Neuronal stem cell (in vitro differentiated cells): ENCODE data around the gene PDGFD.

Experiments
- DNase-seq: peaks from one replicate; pipeline ENCODE4 v3.0.0-alpha.2; 2013; ENCODE audit warnings: low spot score
- H2AFZ ChIP-seq: one replicate; pipeline ENCODE4 v1.6.1; 2013; ENCODE audit warnings: mild to moderate bottlenecking, low read length, inconsistent platforms
- H2AK5ac ChIP-seq: 2 replicates; pipeline ENCODE4 v1.6.1; 2013; ENCODE audit warnings: low read depth, mild to moderate bottlenecking, inconsistent platforms, low read length, moderate library complexity, mixed read lengths
- H2BK120ac ChIP-seq: 2 replicates; pipeline ENCODE4 v1.6.1; 2013; ENCODE audit warnings: low read depth, mild to moderate bottlenecking, inconsistent platforms, low read length, moderate library complexity, mixed read lengths
- H2BK12ac ChIP-seq: one replicate; pipeline ENCODE4 v1.6.1; 2013; ENCODE audit warnings: low read length, inconsistent platforms
- H2BK15ac ChIP-seq: 2 replicates; pipeline ENCODE4 v1.6.1; 2013; ENCODE audit warnings: mild to moderate bottlenecking, low read length, inconsistent platforms, mixed read lengths
- H2BK5ac ChIP-seq: one replicate; pipeline ENCODE4 v1.6.1; 2013; ENCODE audit warnings: inconsistent platforms, mild to moderate bottlenecking, low read length, moderate library complexity
- H3K14ac ChIP-seq: one replicate; pipeline ENCODE4 v1.6.1; 2013; ENCODE audit warnings: low read length, inconsistent platforms
- H3K18ac ChIP-seq: 2 replicates; pipeline ENCODE4 v1.6.1; 2013; ENCODE audit warnings: low read length, inconsistent platforms
- H3K23ac ChIP-seq: 2 replicates; pipeline ENCODE4 v1.6.1; 2013; ENCODE audit warnings: low read depth, mild to moderate bottlenecking, mixed read lengths, low read length, inconsistent platforms; ENCODE audit not compliant: poor library complexity
- H3K27ac ChIP-seq: replicated peaks from 3 replicates; pipeline ENCODE4 v1.5.1; 2013; ENCODE audit warnings: low read length, inconsistent platforms
- H3K27me3 ChIP-seq, 3 experiments: 2 replicates each; pipeline ENCODE4 v1.6.1; 2013; ENCODE audit warnings: low read length in 3 of 3, mild to moderate bottlenecking in 2 of 3, inconsistent platforms in 1 of 3, low read depth in 1 of 3, mixed read lengths in 1 of 3, moderate library complexity in 1 of 3; ENCODE audit not compliant: control insufficient read depth in 3 of 3, insufficient read depth in 3 of 3
- H3K36me3 ChIP-seq, 2 donors: replicated peaks in 1 of 2; 2 replicates each; pipeline ENCODE4 v1.6.1; 2013; ENCODE audit warnings: low read length in 2 of 2; ENCODE audit not compliant: control insufficient read depth in 2 of 2, insufficient read depth in 2 of 2
- H3K4ac ChIP-seq: 2 replicates; pipeline ENCODE4 v1.6.1; 2013; ENCODE audit warnings: inconsistent platforms, mild to moderate bottlenecking, low read length, moderate library complexity
- H3K4me1 ChIP-seq, 2 donors: 1 replicate in 1 of 2; 2 replicates in 1 of 2; pipeline ENCODE4 v1.6.1; 2013; ENCODE audit warnings: low read length in 2 of 2, low read depth in 1 of 2; ENCODE audit not compliant: control insufficient read depth in 2 of 2, insufficient read depth in 1 of 2
- H3K4me2 ChIP-seq: one replicate; pipeline ENCODE4 v1.6.1; 2013; ENCODE audit warnings: mild to moderate bottlenecking, low read length, inconsistent platforms; ENCODE audit not compliant: insufficient read depth, poor library complexity, severe bottlenecking
- H3K4me3 ChIP-seq, 2 donors: 2 replicates each; pipeline ENCODE4 v1.5.1; 2013; ENCODE audit warnings: low read length in 2 of 2, mild to moderate bottlenecking in 2 of 2, inconsistent platforms in 1 of 2, moderate library complexity in 1 of 2
- H3K79me1 ChIP-seq: one replicate; pipeline ENCODE4 v1.6.1; 2013; ENCODE audit warnings: low read depth, mild to moderate bottlenecking, inconsistent platforms, low read length, moderate library complexity
- H3K9ac ChIP-seq: one replicate; pipeline ENCODE4 v1.6.1; 2013; ENCODE audit warnings: mild to moderate bottlenecking, low read depth, low read length, inconsistent platforms; ENCODE audit not compliant: poor library complexity
- H3K9me3 ChIP-seq, 2 donors: replicated peaks in 1 of 2; 2 replicates each; pipeline versions ENCODE3 to v1.6.1; 2013; ENCODE audit warnings: low read length in 2 of 2, mild to moderate bottlenecking in 2 of 2, inconsistent platforms in 1 of 2, low read depth in 1 of 2, mixed read lengths in 1 of 2, moderate library complexity in 1 of 2; ENCODE audit not compliant: control insufficient read depth in 2 of 2, insufficient read depth in 1 of 2
- H4K8ac ChIP-seq: one replicate; pipeline ENCODE4 v1.6.1; 2013; ENCODE audit warnings: low read depth, mild to moderate bottlenecking, inconsistent platforms, low read length, moderate library complexity
- H4K91ac ChIP-seq: one replicate; pipeline ENCODE4 v1.6.1; 2013; ENCODE audit warnings: low read length, low read depth, mild to moderate bottlenecking, inconsistent platforms; ENCODE audit not compliant: poor library complexity
- WGBS, 2 donors: extraction: QIAGEN DNeasy Blood & Tissue Kit; methylation state at CpG; one replicate each; pipeline ENCODE4 v1.1.7; 2013; ENCODE audit warnings: missing lambda C conversion rate in 2 of 2, mixed read lengths in 1 of 2; ENCODE audit not compliant: insufficient read length in 2 of 2, insufficient replicate concordance in 1 of 2; ENCODE audit errors: extremely low coverage in 2 of 2; 5-methylcytosine and 5-hydroxymethylcytosine counted together

Gene PDGFD

DNA sequence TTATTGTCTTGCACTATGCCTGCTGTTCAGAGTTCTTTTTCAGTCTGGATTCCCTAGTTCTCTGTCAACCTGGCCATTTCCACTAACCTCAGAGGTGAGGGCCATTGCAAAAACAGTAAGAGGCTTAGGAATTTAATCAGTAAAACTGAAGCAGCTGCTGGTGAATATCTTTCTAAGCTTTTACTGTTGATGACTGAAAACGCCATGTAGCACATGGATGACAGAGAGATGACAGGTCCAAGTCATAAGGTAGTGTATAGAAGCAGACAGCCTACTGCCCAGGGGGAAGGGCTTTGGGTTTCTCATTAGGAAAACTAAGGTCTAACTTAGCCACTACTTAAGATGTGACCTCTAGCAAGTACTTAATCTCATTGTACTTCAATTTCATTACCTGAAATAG lies 280.1 kb downstream of the PDGFD start:
- H3K4ac ChIP-seq, result no peak overlapping the region
- H2BK12ac ChIP-seq, result no peak overlapping the region
- WGBS, 2 donors, result no CpG with 5 or more reads among the region's 1 CpG
- no peaks in the 10 kb centered on the region for H3K36me3 ChIP-seq
- no peak overlapping the region for H3K18ac ChIP-seq
- no peak for DNase-seq
- no peaks in the 10 kb centered on the region for H3K79me1 ChIP-seq
- peaks cover 0 to 7% of the 10 kb centered on the region in 2 donors for H3K4me1 ChIP-seq
- no peak overlapping the region for H3K4me3 ChIP-seq
- H4K91ac ChIP-seq, result no peak overlapping the region
- no peak overlapping the region for H2BK5ac ChIP-seq
- H3K9me3 ChIP-seq, result no peaks in the 10 kb centered on the region
- H2AFZ ChIP-seq, result no peak overlapping the region
- no peak overlapping the region for H2BK15ac ChIP-seq
- no peak overlapping the region for H3K14ac ChIP-seq
- no peak overlapping the region for H3K27ac ChIP-seq
- no peak overlapping the region for H4K8ac ChIP-seq
- H3K4me2 ChIP-seq, result no peak overlapping the region
- H3K9ac ChIP-seq, result no peak overlapping the region
- H3K27me3 ChIP-seq, result no peaks in the 10 kb centered on the region
- H2BK120ac ChIP-seq, result no peak overlapping the region
- H3K23ac ChIP-seq, result no peak overlapping the region
- H2AK5ac ChIP-seq, result no peak overlapping the region

DNA sequence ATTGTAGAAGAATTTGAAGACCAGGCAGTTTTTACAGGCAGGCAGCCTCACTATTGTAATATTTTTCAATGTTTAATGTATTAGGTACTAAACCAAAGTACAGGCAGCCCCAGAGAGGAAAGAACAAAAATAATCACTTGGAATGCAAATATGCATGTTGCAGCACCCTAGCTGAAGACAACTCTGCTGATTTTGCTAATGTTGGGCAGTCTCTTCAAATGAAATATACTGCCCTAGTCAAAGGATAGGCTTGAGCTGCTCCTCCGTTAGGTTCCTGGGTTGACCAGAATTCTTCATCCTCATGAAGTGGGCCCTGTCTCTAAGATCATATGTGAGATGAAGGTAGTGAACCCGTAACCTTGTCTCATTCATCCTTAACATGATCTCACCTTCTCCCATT lies 280.7 kb downstream of the PDGFD start:
- H3K4ac ChIP-seq, result no peak overlapping the region
- H3K4me2 ChIP-seq, result no peak overlapping the region
- no peak overlapping the region for H3K14ac ChIP-seq
- H2AK5ac ChIP-seq, result no peak overlapping the region
- no peak overlapping the region for H2AFZ ChIP-seq
- H3K79me1 ChIP-seq, result no peaks in the 10 kb centered on the region
- no peak overlapping the region for H2BK15ac ChIP-seq
- no CpG with 5 or more reads among the region's 2 CpGs for WGBS, 2 donors
- H2BK120ac ChIP-seq, result no peak overlapping the region
- peaks cover 0 to 7% of the 10 kb centered on the region in 2 donors for H3K4me1 ChIP-seq
- H3K27me3 ChIP-seq, result no peaks in the 10 kb centered on the region
- H3K27ac ChIP-seq, result no peak overlapping the region
- H2BK5ac ChIP-seq, result no peak overlapping the region
- H3K23ac ChIP-seq, result no peak overlapping the region
- H3K36me3 ChIP-seq, result no peaks in the 10 kb centered on the region
- no peak overlapping the region for H2BK12ac ChIP-seq
- H3K9me3 ChIP-seq, result no peaks in the 10 kb centered on the region
- H3K4me3 ChIP-seq, result no peak overlapping the region
- DNase-seq, result no peak
- H3K9ac ChIP-seq, result no peak overlapping the region
- no peak overlapping the region for H4K91ac ChIP-seq
- no peak overlapping the region for H3K18ac ChIP-seq
- no peak overlapping the region for H4K8ac ChIP-seq

DNA sequence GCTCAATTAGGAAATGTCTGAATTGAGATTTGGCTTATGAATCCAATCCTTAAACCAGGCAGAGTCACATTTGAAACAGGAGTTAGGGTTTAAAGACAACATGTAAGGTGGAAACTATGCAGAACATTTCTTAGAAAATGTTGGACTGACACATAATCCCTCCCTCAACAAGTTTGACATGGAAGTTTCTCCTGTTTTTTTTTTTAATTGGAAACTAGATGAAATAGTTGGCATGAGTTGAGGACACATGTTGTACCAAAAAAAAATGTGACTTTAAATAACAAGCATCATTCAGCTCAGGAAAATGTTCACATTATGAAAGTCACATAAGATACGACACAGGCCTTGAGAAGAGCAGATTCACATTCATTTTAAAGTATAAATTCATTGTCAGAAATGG lies 282.4 kb downstream of the PDGFD start:
- H3K79me1 ChIP-seq, result no peaks in the 10 kb centered on the region
- no peak for DNase-seq
- H3K9ac ChIP-seq, result no peak overlapping the region
- no peak overlapping the region for H3K23ac ChIP-seq
- no peaks in the 10 kb centered on the region for H3K27me3 ChIP-seq
- no peak overlapping the region for H3K4me2 ChIP-seq
- no peaks in the 10 kb centered on the region for H3K36me3 ChIP-seq
- H3K9me3 ChIP-seq, result no peaks in the 10 kb centered on the region
- no peak overlapping the region for H3K4me3 ChIP-seq
- H3K18ac ChIP-seq, result no peak overlapping the region
- no peak overlapping the region for H4K91ac ChIP-seq
- no peak overlapping the region for H2AFZ ChIP-seq
- no peak overlapping the region for H4K8ac ChIP-seq
- H3K27ac ChIP-seq, result no peak overlapping the region
- H3K4me1 ChIP-seq, result no peaks in the 10 kb centered on the region
- no peak overlapping the region for H2BK5ac ChIP-seq
- no peak overlapping the region for H2AK5ac ChIP-seq
- WGBS, 2 donors, result no CpG with 5 or more reads among the region's 1 CpG
- no peak overlapping the region for H3K4ac ChIP-seq
- no peak overlapping the region for H2BK12ac ChIP-seq
- H2BK120ac ChIP-seq, result no peak overlapping the region
- H3K14ac ChIP-seq, result no peak overlapping the region
- no peak overlapping the region for H2BK15ac ChIP-seq

DNA sequence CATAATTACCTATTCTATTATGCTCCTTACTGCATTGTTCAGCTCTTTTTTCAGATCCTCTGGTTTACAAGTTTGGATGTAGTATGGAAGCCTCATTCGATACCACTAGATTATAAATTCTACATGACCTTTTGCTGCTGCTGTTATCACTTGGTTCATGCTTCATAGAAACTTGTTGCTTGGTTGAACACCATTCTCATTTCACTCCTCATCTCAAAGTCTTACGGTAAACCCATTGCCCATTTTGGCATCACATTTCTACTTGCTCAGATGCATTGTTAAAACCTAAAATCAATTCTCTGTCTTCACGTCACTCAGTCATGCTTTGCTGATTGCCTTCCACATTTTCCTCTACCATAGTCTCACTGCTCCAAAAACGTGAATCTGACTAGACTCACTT lies 283.0 kb downstream of the PDGFD start:
- no peak overlapping the region for H3K4ac ChIP-seq
- H2BK15ac ChIP-seq, result no peak overlapping the region
- H2AK5ac ChIP-seq, result no peak overlapping the region
- no peaks in the 10 kb centered on the region for H3K4me1 ChIP-seq
- H3K18ac ChIP-seq, result no peak overlapping the region
- WGBS, 2 donors, result no CpG with 5 or more reads among the region's 4 CpGs
- no peak overlapping the region for H3K23ac ChIP-seq
- no peak overlapping the region for H3K4me3 ChIP-seq
- H3K9me3 ChIP-seq, result no peaks in the 10 kb centered on the region
- no peak overlapping the region for H3K4me2 ChIP-seq
- H3K9ac ChIP-seq, result no peak overlapping the region
- H3K36me3 ChIP-seq, result no peaks in the 10 kb centered on the region
- no peak overlapping the region for H4K8ac ChIP-seq
- no peak overlapping the region for H4K91ac ChIP-seq
- no peak for DNase-seq
- no peak overlapping the region for H2AFZ ChIP-seq
- no peak overlapping the region for H3K14ac ChIP-seq
- H2BK12ac ChIP-seq, result no peak overlapping the region
- H2BK5ac ChIP-seq, result no peak overlapping the region
- H3K27ac ChIP-seq, result no peak overlapping the region
- H3K79me1 ChIP-seq, result no peaks in the 10 kb centered on the region
- no peaks in the 10 kb centered on the region for H3K27me3 ChIP-seq
- no peak overlapping the region for H2BK120ac ChIP-seq
